Ishikawa (cell line): ENCODE measurements around the gene ARL4C.
A peak's percentile ranks its signal among the peaks of the same experiment; 100 is the strongest.

Source experiments
- CEBPB ChIP-seq: IDR thresholded peaks from 2 replicates; pipeline ENCODE4 v1.6.1; 2012
- CREB1 ChIP-seq: IDR thresholded peaks from 2 replicates; pipeline ENCODE4 v1.6.1; 2012; ENCODE audit warnings: low read depth
- EGR1 ChIP-seq: IDR thresholded peaks from 2 replicates; pipeline ENCODE4 v1.6.1; 2012
- EP300 ChIP-seq: IDR thresholded peaks from 2 replicates; pipeline ENCODE4 v1.6.1; 2012; ENCODE audit warnings: borderline replicate concordance
- FOXM1 ChIP-seq: IDR thresholded peaks from 2 replicates; pipeline ENCODE4 v1.6.1; 2012; ENCODE audit warnings: low read depth, borderline replicate concordance
- NFIC ChIP-seq: IDR thresholded peaks from 2 replicates; pipeline ENCODE4 v1.6.1; 2012
- RAD21 ChIP-seq: IDR thresholded peaks from 2 replicates; pipeline ENCODE4 v1.6.1; 2012; ENCODE audit warnings: low read depth
- TAF1 ChIP-seq: IDR thresholded peaks from 2 replicates; pipeline ENCODE4 v1.6.1; 2012; ENCODE audit warnings: low read depth, mild to moderate bottlenecking
- TCF12 ChIP-seq: IDR thresholded peaks from 2 replicates; pipeline ENCODE4 v1.6.1; 2012; ENCODE audit warnings: low read depth
- TEAD4 ChIP-seq: IDR thresholded peaks from 2 replicates; pipeline ENCODE4 v1.6.1; 2012
- YY1 ChIP-seq: IDR thresholded peaks from 2 replicates; pipeline ENCODE4 v1.6.1; 2012; ENCODE audit warnings: low read depth
- ZBTB7A ChIP-seq: IDR thresholded peaks from 2 replicates; pipeline ENCODE4 v1.6.1; 2012; ENCODE audit warnings: low read depth
- TF ChIP-seq, protein P1 (sequence below): IDR thresholded peaks from 2 replicates; pipeline ENCODE4 v1.6.1; 2012
- TF ChIP-seq, protein P2 (sequence below): IDR thresholded peaks from 2 replicates; pipeline ENCODE4 v1.6.1; 2012
- TF ChIP-seq, protein P3 (sequence below): IDR thresholded peaks from 2 replicates; pipeline ENCODE4 v1.6.1; 2012; ENCODE audit warnings: low read depth, mild to moderate bottlenecking

Gene ARL4C

DNA sequence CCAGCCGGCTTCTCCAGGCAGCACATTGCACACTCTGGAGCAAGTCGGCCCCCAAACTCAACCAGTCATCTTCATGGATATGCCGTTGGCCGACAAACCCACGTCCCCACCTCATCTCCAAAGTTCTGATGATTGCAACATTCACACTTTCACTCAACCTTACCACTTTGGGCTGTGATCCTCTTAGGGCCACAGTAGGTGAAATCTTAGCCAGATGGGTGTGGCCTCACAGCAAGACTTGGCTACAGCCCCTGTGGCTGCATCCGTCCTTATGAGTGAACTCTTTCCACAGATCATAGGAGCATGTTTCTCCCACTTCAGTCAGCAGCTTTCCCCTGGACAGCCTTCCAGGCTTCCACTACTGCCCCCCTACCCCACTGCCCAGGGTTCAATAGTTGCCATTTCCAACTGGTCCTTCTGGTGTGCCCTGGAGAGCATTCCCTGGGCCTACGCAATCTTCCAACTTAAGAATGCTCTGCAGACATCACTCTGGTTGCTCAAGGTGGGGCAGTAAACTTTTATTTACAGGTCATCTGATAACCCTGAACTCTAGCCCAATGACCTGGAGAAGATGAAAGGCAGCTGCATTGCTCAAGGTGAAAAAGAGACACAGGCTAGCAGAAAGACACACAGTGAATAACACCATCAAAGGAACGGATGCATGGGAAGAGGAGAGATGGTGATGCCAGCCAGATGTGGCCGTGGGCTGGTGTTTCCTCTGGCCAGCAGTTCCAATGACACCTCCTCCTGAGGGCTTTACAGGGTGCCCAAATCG is 34.5 kb downstream of the ARL4C start:
- TF ChIP-seq, protein P1, sequence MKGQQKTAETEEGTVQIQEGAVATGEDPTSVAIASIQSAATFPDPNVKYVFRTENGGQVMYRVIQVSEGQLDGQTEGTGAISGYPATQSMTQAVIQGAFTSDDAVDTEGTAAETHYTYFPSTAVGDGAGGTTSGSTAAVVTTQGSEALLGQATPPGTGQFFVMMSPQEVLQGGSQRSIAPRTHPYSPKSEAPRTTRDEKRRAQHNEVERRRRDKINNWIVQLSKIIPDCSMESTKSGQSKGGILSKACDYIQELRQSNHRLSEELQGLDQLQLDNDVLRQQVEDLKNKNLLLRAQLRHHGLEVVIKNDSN: no peak
- TF ChIP-seq RAD21 (no peak), YY1 (no peak), NFIC (peak; percentile 78), FOXM1 (no peak), TEAD4 (no peak), CEBPB (peak; percentile 87), TAF1 (no peak)
- TF ChIP-seq, protein P2, sequence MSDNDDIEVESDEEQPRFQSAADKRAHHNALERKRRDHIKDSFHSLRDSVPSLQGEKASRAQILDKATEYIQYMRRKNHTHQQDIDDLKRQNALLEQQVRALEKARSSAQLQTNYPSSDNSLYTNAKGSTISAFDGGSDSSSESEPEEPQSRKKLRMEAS: no peak

DNA sequence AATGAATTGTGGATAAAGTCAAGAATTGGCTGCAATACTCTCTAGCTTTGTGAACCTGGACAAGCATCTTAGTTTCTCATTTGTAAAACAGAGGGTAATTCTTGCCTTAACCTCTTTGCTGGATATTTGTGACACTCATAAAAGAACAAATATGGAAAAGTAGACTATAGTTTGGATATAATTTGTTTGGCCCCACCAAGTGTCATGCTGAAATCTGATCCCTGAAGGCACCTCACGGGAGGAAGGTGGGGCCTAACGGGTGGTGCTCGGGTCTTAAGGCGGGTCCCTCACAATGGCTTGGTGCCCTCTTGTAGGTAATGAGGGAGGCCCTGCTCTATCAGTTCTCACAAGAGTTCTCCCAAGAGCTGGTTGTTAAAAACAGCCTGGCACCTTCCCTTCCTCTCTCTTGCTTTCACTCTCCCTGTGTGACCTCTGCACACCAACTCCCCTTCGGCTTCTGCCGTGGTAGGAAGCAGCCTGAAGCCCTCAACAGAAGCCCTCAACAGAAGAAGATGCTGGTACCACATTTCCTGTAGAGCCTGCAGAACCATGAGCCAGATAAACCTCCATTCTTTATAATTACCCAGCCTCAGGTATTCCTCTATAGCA is 37.4 kb downstream of the ARL4C start:
- TF ChIP-seq EP300: no peak
- TF ChIP-seq TCF12: no peak
- TF ChIP-seq CREB1: no peak
- no peak for TF ChIP-seq CEBPB
- no peak for TF ChIP-seq NFIC
- no peak for TF ChIP-seq EGR1
- TF ChIP-seq, protein P1: no peak
- TF ChIP-seq RAD21: no peak
- TF ChIP-seq FOXM1: no peak
- no peak for TF ChIP-seq TAF1
- no peak for TF ChIP-seq ZBTB7A
- TF ChIP-seq YY1: no peak
- no peak for TF ChIP-seq TEAD4
- TF ChIP-seq, protein P3, sequence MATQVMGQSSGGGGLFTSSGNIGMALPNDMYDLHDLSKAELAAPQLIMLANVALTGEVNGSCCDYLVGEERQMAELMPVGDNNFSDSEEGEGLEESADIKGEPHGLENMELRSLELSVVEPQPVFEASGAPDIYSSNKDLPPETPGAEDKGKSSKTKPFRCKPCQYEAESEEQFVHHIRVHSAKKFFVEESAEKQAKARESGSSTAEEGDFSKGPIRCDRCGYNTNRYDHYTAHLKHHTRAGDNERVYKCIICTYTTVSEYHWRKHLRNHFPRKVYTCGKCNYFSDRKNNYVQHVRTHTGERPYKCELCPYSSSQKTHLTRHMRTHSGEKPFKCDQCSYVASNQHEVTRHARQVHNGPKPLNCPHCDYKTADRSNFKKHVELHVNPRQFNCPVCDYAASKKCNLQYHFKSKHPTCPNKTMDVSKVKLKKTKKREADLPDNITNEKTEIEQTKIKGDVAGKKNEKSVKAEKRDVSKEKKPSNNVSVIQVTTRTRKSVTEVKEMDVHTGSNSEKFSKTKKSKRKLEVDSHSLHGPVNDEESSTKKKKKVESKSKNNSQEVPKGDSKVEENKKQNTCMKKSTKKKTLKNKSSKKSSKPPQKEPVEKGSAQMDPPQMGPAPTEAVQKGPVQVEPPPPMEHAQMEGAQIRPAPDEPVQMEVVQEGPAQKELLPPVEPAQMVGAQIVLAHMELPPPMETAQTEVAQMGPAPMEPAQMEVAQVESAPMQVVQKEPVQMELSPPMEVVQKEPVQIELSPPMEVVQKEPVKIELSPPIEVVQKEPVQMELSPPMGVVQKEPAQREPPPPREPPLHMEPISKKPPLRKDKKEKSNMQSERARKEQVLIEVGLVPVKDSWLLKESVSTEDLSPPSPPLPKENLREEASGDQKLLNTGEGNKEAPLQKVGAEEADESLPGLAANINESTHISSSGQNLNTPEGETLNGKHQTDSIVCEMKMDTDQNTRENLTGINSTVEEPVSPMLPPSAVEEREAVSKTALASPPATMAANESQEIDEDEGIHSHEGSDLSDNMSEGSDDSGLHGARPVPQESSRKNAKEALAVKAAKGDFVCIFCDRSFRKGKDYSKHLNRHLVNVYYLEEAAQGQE: no peak
- TF ChIP-seq, protein P2: no peak

- TF ChIP-seq, protein P3: no peak
- no peak for TF ChIP-seq EP300
- TF ChIP-seq, protein P1: no peak
- TF ChIP-seq EGR1: no peak
- no peak for TF ChIP-seq TCF12
- no peak for TF ChIP-seq NFIC
- TF ChIP-seq TAF1: no peak
- TF ChIP-seq FOXM1: no peak
- no peak for TF ChIP-seq RAD21
Measured at GRCh38 chr2:234458466-234458865, 38.4 kb downstream of the ARL4C start.

- no peak for TF ChIP-seq FOXM1
- TF ChIP-seq, protein P1: no peak
- no peak for TF ChIP-seq TCF12
- no peak for TF ChIP-seq TAF1
- no peak for TF ChIP-seq EP300
- TF ChIP-seq TEAD4: no peak
- no peak for TF ChIP-seq CREB1
- no peak for TF ChIP-seq NFIC
- no peak for TF ChIP-seq EGR1
- TF ChIP-seq, protein P2: no peak
- no peak for TF ChIP-seq RAD21
- TF ChIP-seq, protein P3: no peak
- no peak for TF ChIP-seq CEBPB
- TF ChIP-seq ZBTB7A: no peak
- TF ChIP-seq YY1: no peak
Measured at GRCh38 chr2:234457421-234457820, 39.5 kb downstream of the ARL4C start.
